HG03432 (cell line): ENCODE measurements around the gene URI1.

ENCODE experiments used
- ATAC-seq: cut with Tn5 transposase; IDR thresholded peaks from one replicate; pipeline ENCODE4 v1.9.1; 2021; ENCODE audit warnings: mild to moderate bottlenecking, moderate library complexity; ENCODE audit not compliant: unreplicated experiment

URI1 gene

DNA sequence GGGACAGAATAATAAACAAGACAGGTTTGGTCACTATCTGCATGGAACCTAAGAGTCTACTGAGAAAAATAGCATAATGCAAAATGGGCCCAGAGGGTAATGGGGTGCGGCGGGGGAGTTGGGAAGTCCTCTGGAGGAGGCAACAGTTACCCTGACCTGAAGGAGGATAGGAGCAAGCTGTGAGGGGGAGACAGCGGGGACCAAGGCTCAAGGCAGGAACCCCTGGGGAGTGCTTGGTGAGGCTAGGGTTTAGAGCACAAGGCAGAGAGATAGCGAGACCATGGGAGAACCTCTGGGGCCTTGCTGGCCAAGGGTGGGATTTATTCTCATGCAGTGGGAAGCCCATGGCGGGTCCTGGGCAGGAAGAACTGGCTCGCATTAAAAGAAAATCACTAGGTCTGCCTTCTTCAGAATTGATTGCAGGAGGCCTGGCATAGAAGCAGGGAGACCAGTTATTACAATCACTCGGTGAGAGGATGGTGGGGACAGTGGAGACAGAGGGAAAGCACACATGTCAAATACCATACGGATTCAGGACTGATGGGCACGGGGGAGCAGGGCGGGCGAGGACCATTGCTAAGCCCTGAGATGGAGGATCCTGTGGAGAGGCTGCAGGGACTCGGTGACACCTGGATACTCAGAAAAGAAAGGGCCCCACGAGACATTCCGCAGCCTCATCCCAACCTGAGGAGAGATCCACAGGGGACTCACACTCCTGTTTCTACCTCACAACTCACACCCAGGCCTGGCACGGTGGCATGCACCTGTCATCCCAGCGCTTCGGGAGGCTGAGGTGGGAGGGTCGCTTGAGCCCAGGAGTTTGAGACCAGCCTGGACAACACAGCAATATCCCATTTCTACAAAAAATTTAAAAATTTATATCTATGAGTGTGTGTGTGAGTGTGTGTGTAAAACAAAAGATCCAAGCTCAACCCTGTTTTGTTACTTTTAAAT, 110.4 kb downstream of the URI1 start:
- ATAC-seq, result no peak

- no peak for ATAC-seq
These were observed 111.5 kb downstream of the URI1 start for GRCh38 chr19:30053558-30053957.

GRCh38 chr19:30054210-30054609, 112.2 kb downstream of the URI1 start:
- ATAC-seq, result no peak

GRCh38 chr19:30056580-30056979, 114.5 kb downstream of the URI1 start:
- ATAC-seq, result no peak

DNA sequence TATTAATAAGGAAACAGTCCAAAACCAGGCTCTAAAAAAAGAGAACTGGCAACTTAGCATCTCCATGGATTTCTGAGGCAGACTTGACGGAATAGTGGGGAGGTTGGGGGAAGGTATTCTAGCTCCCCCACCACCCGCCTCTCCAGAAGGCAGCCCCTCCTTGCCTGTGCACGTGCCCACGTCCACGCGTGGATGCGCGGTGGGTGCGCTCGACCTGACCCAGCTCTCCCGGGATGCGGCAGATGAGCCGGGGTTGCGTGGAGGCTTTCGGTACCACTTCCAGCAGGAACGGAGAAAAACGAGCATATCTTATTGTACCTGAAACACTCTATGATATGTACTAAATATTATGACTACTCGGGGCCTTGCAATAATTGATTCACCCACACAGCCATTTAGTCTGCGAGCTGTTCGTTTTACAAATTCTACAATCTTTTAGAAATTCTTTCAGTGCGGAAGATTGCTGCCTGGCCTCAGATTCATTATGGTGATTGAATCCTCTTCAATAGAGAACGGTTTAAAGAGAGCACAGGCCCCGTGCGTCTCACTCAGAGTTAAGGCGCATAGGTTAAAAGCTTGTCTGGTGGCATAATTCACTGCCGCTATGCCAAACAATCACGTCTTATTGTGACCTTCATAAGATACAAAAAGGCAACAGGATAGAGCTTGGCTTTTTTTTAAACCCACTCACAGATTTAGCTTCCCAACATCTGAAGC, 117.9 kb downstream of the URI1 start:
- no peak for ATAC-seq

DNA sequence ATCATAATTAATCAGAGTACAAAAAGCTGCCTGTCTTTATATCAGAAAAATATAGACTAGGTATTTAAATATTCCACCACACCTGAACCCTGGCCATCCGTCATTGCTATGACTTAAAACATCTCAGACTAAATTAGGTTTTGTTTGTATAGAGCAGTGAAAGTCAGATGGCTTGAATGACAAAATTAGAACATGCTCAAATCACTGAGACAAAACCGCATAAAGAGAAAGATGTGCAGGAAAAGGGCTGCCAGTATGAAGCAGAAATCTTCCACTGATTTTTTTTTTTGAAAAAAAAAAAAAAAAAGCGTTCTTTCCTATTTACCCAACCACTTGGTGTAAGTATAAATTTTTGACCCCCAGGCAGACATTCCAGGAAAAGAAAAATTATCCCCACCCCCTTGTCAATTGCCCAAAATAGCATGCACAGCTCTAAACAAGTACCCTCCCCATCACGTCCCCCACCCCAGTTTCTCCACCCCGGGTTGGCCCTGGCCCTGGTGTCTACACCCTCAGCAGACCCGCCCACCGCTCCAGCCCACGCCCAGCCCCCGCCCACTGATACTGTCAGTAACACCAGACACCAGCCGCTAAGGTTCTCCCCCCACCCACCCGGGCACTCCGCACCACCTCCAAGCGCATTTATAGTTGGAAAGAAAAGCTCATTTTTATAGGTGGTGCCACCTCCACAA, 118.6 kb downstream of the URI1 start:
- ATAC-seq, result no peak

DNA sequence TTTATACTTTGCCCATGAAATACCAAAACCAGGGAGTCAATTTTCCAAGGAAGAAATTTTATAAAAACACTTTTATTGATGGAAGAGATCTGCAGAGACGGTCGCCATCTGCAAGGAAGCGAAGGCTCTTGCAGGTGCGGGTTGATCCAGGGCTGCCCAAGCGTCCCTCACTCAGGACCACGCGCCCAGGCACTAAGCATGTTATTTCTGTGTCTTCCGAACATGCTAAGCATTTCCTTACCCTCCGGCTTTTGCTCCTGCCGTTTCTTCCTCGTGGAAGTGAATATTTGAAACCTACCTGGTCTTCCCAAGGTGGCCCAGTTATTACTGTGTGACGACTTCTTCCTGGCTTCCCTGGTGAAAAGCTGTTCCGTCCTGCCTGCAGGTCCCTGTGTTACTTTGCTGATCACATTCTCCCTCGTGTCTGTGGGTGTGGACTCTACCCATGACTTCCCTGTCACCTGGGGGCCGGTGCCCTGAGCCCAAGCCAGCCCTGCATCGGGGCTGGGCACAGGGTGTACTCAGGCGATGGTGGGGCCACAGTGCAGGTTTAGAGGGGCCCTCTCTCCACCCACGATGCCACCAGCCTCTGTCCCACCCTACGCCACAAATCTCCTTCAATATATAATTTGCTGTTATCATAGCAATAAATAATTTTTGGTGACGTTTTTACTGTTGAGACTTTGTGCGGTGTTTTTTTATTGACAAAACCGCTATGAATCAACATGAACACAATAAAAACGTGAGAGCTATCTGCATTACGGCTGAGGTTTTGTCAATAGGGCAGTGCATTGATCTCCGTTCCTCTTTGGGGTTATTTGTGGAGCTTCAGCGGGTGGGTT, 119.4 kb downstream of the URI1 start:
- no peak for ATAC-seq

GRCh38 chr19:30062065-30062906, 120.2 kb downstream of the URI1 start:
- no peak for ATAC-seq

GRCh38 chr19:30062907-30063649, 121.0 kb downstream of the URI1 start:
- ATAC-seq, result no peak

DNA sequence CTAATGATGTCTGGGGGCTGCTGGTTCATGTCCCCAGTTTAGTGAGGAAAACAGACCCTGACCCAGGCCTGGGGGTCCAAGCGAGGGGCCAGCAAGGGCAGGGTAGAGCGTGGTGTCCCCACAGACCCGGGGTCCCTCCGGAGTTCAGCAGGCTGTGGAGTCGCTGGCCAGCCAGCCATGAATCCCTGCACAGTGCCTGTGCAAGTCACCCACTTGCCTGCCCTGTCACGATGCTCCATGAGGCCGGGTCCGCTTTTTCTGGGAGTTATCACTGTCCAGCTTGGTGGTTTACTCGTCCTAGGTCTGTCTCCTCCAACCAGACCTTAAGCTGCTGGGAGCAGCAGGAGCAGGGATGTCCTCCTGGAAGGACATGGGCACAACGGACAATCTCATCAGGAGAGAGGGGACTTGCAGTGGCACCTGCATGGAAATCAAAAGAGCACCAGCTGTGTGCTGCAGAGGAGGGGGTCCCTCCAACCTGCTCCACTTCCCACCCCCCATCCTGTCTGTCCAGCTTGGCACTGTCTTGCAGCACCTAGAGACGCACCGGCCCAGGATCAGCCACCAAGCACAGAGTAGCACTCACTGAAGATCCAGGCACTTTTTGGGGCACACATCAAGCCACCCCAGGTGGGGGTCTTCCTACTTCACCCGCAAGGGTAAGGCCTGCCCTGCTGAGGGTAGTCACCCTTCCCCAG, 121.8 kb downstream of the URI1 start:
- ATAC-seq, result no peak

DNA sequence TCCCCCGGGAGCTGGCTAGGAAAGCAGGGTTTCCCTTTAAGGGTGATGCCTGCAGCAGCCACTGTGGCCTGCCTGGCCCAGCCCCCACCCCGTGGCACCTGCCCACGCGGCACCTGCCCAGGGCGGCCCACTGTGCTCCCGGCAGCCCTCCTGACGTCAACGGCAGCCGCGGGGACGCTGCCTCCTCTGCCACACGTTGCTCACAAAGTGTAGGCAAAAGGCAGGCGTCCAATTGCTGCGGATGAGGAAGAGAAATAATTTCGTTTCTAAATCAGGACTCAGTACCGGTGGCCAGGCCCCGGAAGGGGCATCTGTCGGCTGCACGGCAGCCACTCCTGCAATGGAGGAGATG, 122.3 kb downstream of the URI1 start:
- no peak for ATAC-seq

DNA sequence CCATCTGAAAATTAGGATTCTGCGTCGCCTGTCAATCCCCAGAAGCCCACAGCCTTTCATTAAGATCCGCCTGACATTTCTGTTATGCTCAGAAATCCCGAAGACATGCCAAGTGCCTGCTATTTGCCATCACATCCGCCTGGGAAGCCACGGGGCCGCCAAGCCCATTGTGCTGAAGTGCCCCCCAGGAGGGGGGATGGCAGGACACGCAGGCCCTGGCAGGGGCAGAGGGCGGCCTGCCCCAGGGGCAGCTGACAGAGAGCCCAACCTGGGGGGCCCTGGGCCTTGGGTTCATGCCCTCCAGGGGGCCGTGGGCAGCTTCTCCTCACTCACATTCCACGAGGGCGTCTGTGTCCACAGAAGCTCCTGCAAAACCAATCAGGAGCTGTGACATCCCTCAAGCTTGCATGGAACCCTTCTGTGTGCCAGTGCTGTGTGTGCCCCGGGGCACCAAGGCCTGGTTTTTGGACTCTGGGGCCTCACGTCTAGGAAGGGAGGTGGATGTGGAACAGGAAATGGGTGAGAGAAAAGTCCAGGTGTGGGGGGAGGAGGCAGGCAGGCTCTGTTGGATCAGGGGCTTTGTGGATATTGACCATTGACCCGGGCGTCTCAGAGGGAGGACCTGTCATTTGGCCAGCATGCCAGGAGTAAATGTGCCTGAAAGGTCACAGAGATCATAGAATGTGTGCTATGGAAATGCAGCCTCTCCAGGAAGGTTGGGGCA, 122.9 kb downstream of the URI1 start:
- no peak for ATAC-seq

DNA sequence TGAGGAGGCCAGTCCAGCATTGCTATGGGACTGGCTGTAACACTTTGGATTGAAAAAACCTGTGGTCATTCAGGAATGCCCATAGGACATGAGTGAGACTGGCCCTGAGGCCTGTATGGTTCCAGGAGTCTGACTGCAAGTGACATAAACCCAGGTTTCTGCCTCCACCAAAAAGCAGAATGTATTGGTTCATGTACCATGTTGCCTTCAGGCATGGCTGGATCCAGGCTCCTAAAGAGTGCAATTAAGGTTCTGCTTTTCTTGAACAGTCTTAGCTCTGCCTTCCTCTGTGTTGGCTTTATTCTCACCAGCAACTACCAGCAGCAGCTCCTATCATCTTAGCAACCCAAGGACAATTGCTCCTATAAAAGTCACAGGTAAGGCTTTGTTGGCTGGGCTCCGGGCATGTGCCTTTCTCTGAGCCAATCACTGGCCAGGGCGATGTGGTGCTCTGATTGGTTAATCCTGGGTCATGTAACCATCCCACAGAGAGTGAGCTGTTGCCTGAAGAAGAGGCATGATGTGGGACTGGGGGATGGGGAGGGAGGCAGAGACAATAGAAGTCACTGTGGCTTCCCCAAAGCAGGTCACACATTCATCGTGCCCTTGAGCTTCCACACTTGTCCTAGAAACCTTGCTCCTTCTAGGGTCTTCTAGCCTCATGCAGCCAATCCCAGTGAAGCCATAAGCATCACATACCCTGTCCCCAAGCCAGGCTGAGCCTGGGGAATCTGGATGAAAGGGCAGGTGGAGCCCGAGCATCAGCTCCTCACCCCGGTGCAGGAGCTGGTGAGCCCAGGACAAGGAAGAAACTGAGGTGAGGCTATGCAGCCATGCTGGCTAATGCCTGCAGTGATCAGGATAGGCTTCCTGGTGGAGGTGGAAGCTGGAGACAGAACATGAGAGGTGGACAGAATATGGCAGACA, 123.9 kb downstream of the URI1 start:
- no peak for ATAC-seq
